GM15510 (cell line): ENCODE measurements around the gene UNKL.

Source experiments
- POLR2A ChIP-seq: IDR thresholded peaks from 3 replicates; pipeline ENCODE4 v1.6.1; 2011; ENCODE audit warnings: borderline replicate concordance; ENCODE audit not compliant: insufficient read length; ENCODE audit errors: extremely low read depth

UNKL gene

GRCh38 chr16:1340730-1341494, 73.6 kb downstream of the UNKL start:
- TF ChIP-seq POLR2A, result no peak

- no peak for TF ChIP-seq POLR2A
These were observed 75.4 kb downstream of the UNKL start for GRCh38 chr16:1338855-1339675.

GRCh38 chr16:1338119-1338730, 76.3 kb downstream of the UNKL start:
- TF ChIP-seq POLR2A, result no peak

- no peak for TF ChIP-seq POLR2A
These were observed 77.0 kb downstream of the UNKL start for GRCh38 chr16:1337486-1337885.

- no peak for TF ChIP-seq POLR2A
These were observed 77.9 kb downstream of the UNKL start for GRCh38 chr16:1336619-1337018.

- TF ChIP-seq POLR2A, result no peak
These were observed 78.5 kb downstream of the UNKL start for GRCh38 chr16:1335996-1336395.

- no peak for TF ChIP-seq POLR2A
These were observed 79.1 kb downstream of the UNKL start for GRCh38 chr16:1335211-1335971.

DNA sequence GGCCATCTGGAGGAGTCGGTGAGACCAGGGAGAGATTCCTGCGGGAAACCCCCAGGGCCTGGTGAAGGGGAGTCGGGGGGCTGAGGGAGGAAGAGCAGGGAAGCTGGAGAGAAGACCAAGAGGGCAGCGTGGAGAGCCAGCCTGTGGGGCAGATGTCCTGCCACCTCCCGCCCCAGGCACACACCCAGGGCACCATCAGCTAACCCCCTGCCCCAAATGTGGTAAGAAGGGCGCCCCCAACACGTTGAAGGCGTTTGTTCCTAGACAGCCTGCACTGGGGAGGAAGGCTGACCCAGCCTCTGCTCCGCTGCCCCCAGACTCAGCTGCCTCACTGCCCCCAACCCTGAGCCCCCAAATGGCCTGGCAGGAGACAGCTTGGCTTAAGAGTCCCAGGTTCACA, 79.8 kb downstream of the UNKL start:
- TF ChIP-seq POLR2A, result no peak

DNA sequence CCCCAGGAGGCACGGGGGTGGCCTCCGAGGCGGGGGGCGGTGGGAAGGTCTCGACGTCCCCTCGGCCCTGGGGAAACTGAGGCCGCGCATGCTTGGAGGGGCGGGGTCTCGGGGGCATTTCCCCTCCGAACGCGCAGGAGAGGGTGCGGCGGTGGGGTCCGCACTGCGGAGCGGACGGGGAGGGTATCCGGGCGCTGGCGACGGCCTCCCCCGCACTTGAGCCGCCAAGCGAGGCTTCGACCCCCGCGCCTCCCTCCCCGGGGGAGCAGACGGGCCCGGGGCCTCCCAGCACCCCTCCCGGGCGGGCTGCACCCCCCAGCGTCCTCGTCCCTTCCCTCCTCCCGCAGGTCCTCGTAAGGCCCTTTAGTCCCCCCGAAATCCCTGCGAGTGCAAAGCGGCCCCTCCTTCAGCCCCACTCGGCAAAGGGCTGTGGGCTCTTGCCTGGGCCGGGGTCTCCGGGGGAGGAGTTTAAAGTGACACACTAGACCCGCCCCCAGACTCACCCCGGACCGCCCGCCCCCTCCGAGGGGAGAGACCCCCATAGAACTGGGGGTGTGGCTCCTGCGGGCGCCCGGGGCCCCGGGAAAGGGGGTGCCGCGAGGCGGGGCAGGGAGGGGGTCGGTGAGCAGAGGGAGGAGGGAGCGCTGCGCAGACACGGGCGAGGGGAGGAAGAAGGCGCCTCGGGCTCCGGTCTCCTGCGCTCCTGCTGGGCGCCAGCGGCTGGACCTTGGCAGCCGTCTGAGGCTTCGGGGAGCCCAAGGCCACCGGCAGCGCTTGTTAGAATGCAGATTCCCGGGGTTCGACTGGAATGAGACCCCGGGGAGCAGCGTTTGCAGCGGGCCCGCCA, 80.4 kb downstream of the UNKL start:
- no peak for TF ChIP-seq POLR2A

GRCh38 chr16:1333149-1333812, 81.2 kb downstream of the UNKL start, which contains the start of gene BAIAP3:
TSS of gene BAIAP3 (plus strand) at chr16:1333645. CDS start at chr16:1338550, 4,905 bp downstream.
- no peak for TF ChIP-seq POLR2A

DNA sequence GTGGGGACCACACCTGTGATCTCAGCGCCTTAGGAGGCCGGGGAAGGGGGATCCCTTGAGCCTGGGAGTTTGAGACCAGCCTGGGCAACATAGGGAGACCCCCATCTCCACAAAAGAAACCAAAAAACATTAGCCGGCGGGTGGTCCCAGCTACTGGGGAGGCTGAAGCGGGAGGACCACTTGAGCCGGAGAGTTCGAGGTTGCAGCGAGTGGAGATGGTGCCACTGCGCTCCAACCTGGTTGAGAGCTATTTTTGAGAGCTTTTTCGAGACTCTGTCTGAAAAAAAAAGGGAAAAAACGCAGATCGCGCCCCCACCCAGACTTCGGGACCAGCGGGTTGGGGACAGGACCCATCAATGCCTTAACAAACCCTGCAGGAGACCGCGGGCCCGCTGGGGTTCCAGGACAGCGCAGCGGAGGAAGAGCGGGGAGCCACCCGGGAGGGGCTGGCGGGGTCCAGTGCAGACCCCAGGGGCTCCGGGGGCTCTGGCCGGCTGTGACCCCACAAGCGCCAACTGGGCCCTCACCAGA, 81.8 kb downstream of the UNKL start:
- no peak for TF ChIP-seq POLR2A

GRCh38 chr16:1331712-1332617, 82.5 kb downstream of the UNKL start:
- TF ChIP-seq POLR2A, result no peak
